GM19035 (cell line): ENCODE data around the gene CCNI2.

Experiments
- ATAC-seq: cut with Tn5 transposase; IDR thresholded peaks from one replicate; pipeline ENCODE4 v1.9.1; 2021; ENCODE audit not compliant: unreplicated experiment

Gene CCNI2

GRCh38 chr5:132746954-132747615 is at the start of gene CCNI2:
Gene CCNI2, plus strand, starts transcription at chr5:132747426. Its CDS starts 70 bp downstream, at chr5:132747496.
- peak; percentile 46 for ATAC-seq

- ATAC-seq, result no peak
Observed at GRCh38 chr5:132704875-132705274, 42.4 kb upstream of the CCNI2 start.

- ATAC-seq, result no peak
Observed at GRCh38 chr5:132708645-132709044, 38.6 kb upstream of the CCNI2 start.

- no peak for ATAC-seq
Observed at GRCh38 chr5:132714456-132715307, 32.5 kb upstream of the CCNI2 start.

GRCh38 chr5:132718544-132719312 is 28.5 kb upstream of the CCNI2 start:
- no peak for ATAC-seq

GRCh38 chr5:132725745-132726144 is 21.5 kb upstream of the CCNI2 start:
- no peak for ATAC-seq

GRCh38 chr5:132729896-132730295 is 17.3 kb upstream of the CCNI2 start:
- no peak for ATAC-seq

GRCh38 chr5:132733499-132734148 is 13.6 kb upstream of the CCNI2 start:
- no peak for ATAC-seq

GRCh38 chr5:132734687-132735086 is 12.5 kb upstream of the CCNI2 start:
- ATAC-seq, result no peak

GRCh38 chr5:132736853-132737833 is 10.1 kb upstream of the CCNI2 start, which contains the start of gene KIF3A:
Gene KIF3A, minus strand, starts transcription at chr5:132737546. Its CDS starts 127 bp downstream, at chr5:132737419.
- peak; percentile 86 for ATAC-seq

- ATAC-seq, result no peak
Observed at GRCh38 chr5:132737982-132738681, 9.1 kb upstream of the CCNI2 start.

- no peak for ATAC-seq
Observed at GRCh38 chr5:132739232-132739631, 8.0 kb upstream of the CCNI2 start.

GRCh38 chr5:132742158-132742557 is 5.1 kb upstream of the CCNI2 start:
- ATAC-seq, result no peak

GRCh38 chr5:132742626-132743025 is 4.6 kb upstream of the CCNI2 start:
- ATAC-seq, result no peak

GRCh38 chr5:132744659-132745058 is 2.6 kb upstream of the CCNI2 start:
- no peak for ATAC-seq

- ATAC-seq, result no peak
Observed at GRCh38 chr5:132746592-132746953, 653 bp upstream of the CCNI2 start.

- peak; percentile 20 for ATAC-seq
Observed at GRCh38 chr5:132747616-132748440, 602 bp downstream of the CCNI2 start.

GRCh38 chr5:132748522-132749000 is 1.3 kb downstream of the CCNI2 start:
- no peak for ATAC-seq
